ENCODE measurements around the gene MAGOHB. TPM values are rescaled to one million over a fixed set of nuclear protein-coding genes. Genes with fewer than 3 reads are reported as not detected.

The MAGOHB gene
- total and polyA plus RNA-seq, 4 experiments from 2014 or later, result 19.3 to 58.2 (median 36.0) TPM

DNA sequence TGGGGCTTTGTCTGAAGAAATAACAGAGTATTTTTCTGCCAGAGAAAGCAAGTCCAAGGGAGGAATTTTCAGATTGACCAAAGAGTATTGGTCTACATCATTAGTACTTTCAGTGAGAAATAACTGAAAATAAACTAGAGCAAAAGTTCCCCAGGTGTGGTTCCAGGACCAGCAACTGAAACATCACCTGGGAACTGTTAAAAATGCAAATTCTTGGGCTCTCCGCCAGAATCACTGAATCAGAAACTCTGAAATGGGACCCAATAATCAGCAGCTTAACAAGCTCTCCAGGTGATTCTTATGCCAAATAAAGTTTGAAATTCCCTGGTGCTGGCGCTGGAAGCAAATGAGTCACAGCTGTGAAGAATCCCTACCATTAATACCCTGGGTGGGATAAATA is 55.6 kb downstream of the MAGOHB start:
- ChIA-PET POLR2A (ENCODE audit: partially characterized antibody) (no interaction called here), CTCF (ENCODE audit: partially characterized antibody) (interaction anchor here (0.9 kb wide), 2 partner anchors 15 to 226 kb away, joined by 3 read pairs; no protein-coding TSS in a partner anchor)
- Mint-ChIP-seq H3K9me3 (peaks cover 0 to 2% (median 0%) of the 10 kb centered on the region in 8 donors), H3K27me3 (peaks cover 7 to 21% of the 10 kb centered on the region in 2 donors), H3K36me3 (no peaks in the 10 kb centered on the region), H3K4me3 (no peak overlapping the region), H3K4me1 (peaks cover 0 to 4% (median under 1%) of the 10 kb centered on the region in 4 donors), H3K27ac (no peak overlapping the region)
- Histone ChIP-seq H3K4me3 (ENCODE audit: low read length in 2 of 2) (no peak overlapping the region), H3K27me3 (ENCODE audit: insufficient read depth, low read length) (no peaks in the 10 kb centered on the region), H3K9me3 (ENCODE audit: control insufficient read depth in 1 of 2, low read length in 2 of 2) (no peaks in the 10 kb centered on the region), H3K27ac (ENCODE audit: low read depth, low read length) (no peak overlapping the region), H3K4me1 (ENCODE audit: insufficient read depth, low read length) (no peaks in the 10 kb centered on the region), H3K36me3 (ENCODE audit: insufficient read depth, low read length) (no peaks in the 10 kb centered on the region)
- intact Hi-C loops (cut with micrococcal nuclease), result no loop called here
- no peak for DNase-seq

DNA sequence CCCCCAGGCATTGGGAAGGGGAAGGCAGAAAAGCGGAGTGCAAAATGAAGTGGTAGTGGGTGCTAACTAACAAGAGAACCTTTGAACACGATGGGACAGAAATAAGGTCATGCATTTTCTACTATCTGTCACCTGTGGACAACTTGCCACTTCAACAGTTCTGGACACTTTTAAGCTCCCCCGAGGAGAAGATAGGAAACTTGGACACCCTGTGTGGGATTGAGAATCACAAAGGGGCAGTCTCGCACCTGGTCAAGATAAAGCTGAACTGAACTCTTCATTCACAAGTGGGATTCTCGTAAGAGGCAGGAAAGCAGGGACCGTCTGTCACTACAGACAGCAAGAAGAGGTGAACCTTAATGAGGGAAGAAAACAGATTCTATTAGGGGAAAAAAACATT is 56.1 kb downstream of the MAGOHB start:
- CTCF ChIA-PET (ENCODE audit: partially characterized antibody), result interaction anchor here (0.9 kb wide), 2 partner anchors 16 to 226 kb away, joined by 3 read pairs; no protein-coding TSS in a partner anchor
- H3K27me3 Mint-ChIP-seq, result peaks cover 6 to 19% of the 10 kb centered on the region in 2 donors
- Histone ChIP-seq H3K36me3 (ENCODE audit: insufficient read depth, low read length) (no peaks in the 10 kb centered on the region), H3K4me1 (ENCODE audit: insufficient read depth, low read length) (no peaks in the 10 kb centered on the region), H3K27me3 (ENCODE audit: insufficient read depth, low read length) (no peaks in the 10 kb centered on the region), H3K27ac (ENCODE audit: low read depth, low read length) (no peak overlapping the region), H3K9me3 (ENCODE audit: control insufficient read depth in 1 of 2, low read length in 2 of 2) (no peaks in the 10 kb centered on the region), H3K4me3 (ENCODE audit: low read length in 2 of 2) (no peak overlapping the region)
- peaks cover 0 to 2% (median 0%) of the 10 kb centered on the region in 8 donors for H3K9me3 Mint-ChIP-seq
- H3K4me3 Mint-ChIP-seq, result no peak overlapping the region
- intact Hi-C loops (cut with micrococcal nuclease), result no loop called here
- POLR2A ChIA-PET (ENCODE audit: partially characterized antibody), result no interaction called here
- no peaks in the 10 kb centered on the region for H3K36me3 Mint-ChIP-seq
- no peak overlapping the region for H3K27ac Mint-ChIP-seq
- no peak for DNase-seq
- H3K4me1 Mint-ChIP-seq, result peaks cover 0 to 5% (median under 1%) of the 10 kb centered on the region in 4 donors

DNA sequence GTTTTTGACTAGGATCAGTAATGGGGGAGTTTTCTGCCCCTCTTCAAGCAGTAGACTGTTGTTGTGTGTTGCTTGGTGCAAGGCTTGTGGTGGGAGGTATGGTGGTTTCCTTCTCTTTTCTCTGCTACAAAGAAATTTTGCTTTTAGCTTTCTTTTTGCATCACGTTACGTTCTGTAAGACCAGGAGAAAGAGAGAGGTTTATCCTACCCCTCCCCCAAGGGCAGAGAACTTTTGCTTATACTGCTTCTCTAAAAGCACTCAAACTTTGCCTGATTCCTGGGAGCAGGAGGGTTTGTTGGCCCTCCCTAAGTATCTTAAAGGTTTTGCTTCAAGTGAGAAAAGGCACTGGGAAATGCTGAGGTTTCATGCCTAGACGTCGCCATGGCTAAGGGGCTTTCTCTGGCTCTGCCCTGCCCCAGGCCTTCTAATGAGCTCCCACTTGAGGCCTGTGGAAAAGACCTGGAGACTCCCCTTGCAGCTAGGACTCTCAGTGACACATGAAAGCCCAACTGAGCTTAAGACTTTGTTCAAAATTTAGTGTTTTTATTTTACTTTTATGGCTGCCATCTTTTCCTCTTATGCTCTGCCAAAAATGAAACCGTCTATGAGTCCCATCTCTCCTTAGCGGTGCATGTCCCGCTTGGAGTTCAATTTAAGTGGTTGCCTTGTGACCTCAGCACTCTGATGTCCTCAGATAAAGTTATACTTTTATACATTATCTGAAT is 58.5 kb downstream of the MAGOHB start:
- H3K9me3 ChIP-seq (ENCODE audit: control insufficient read depth in 1 of 2, low read length in 2 of 2), result no peaks in the 10 kb centered on the region
- H3K27me3 Mint-ChIP-seq, result peaks cover 6 to 15% of the 10 kb centered on the region in 2 donors
- H3K27ac Mint-ChIP-seq, result peak overlapping the region in 1 of 7 donors; percentile 80
- ChIA-PET CTCF (ENCODE audit: partially characterized antibody) (no interaction called here), POLR2A (ENCODE audit: partially characterized antibody) (no interaction called here)
- no peak for DNase-seq
- H3K4me1 ChIP-seq (ENCODE audit: insufficient read depth, low read length), result no peaks in the 10 kb centered on the region
- no peaks in the 10 kb centered on the region for H3K27me3 ChIP-seq (ENCODE audit: insufficient read depth, low read length)
- no peaks in the 10 kb centered on the region for H3K36me3 ChIP-seq (ENCODE audit: insufficient read depth, low read length)
- H3K4me3 Mint-ChIP-seq, result no peak overlapping the region
- peaks cover 0 to 5% (median under 1%) of the 10 kb centered on the region in 4 donors for H3K4me1 Mint-ChIP-seq
- intact Hi-C loops (cut with micrococcal nuclease), result no loop called here
- no peak overlapping the region for H3K4me3 ChIP-seq (ENCODE audit: low read length in 2 of 2)
- no peaks in the 10 kb centered on the region for H3K36me3 Mint-ChIP-seq
- peaks cover 0 to 2% (median 0%) of the 10 kb centered on the region in 8 donors for H3K9me3 Mint-ChIP-seq
- no peak overlapping the region for H3K27ac ChIP-seq (ENCODE audit: low read depth, low read length)

DNA sequence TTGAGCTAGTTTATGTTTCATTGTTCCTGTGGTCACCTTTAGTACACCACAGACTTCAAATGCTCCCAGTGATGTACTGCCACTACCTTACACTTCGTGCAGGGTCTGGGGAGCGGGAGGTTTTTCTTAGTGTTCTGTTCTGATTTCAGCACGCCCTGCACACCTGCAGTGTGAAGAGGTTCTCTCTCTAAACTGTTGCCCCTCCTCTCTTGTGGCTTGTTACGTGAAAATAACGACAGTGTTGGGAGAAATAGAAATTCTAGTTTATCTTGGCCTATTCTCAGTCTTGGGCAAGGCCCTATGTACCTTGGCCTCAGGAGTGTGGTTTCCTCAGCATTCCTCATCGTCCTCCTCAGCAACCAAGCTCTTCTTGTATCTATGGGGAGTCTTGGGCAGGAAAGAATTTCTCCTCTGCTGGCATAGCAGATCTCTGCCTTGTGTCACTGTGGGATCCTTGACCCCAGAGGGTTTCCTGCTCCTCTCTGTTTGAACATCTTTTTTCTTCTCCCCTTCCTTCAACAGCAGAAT is 59.1 kb downstream of the MAGOHB start:
- Mint-ChIP-seq H3K27me3 (peaks cover 7 to 13% of the 10 kb centered on the region in 2 donors), H3K36me3 (no peaks in the 10 kb centered on the region), H3K4me3 (no peak overlapping the region), H3K9me3 (peaks cover 0 to 2% (median 0%) of the 10 kb centered on the region in 8 donors), H3K4me1 (peaks cover 0 to 5% (median under 1%) of the 10 kb centered on the region in 4 donors), H3K27ac (peak overlapping the region in 1 of 7 donors; percentile 80)
- H3K27ac ChIP-seq (ENCODE audit: low read depth, low read length), result no peak overlapping the region
- H3K27me3 ChIP-seq (ENCODE audit: insufficient read depth, low read length), result no peaks in the 10 kb centered on the region
- no peaks in the 10 kb centered on the region for H3K9me3 ChIP-seq (ENCODE audit: control insufficient read depth in 1 of 2, low read length in 2 of 2)
- ChIA-PET CTCF (ENCODE audit: partially characterized antibody) (interaction anchor here (1.1 kb wide), 1 partner anchor 318 kb away, joined by 3 read pairs; no protein-coding TSS in a partner anchor), POLR2A (ENCODE audit: partially characterized antibody) (no interaction called here)
- intact Hi-C loops (cut with micrococcal nuclease), result no loop called here
- no peaks in the 10 kb centered on the region for H3K36me3 ChIP-seq (ENCODE audit: insufficient read depth, low read length)
- H3K4me1 ChIP-seq (ENCODE audit: insufficient read depth, low read length), result no peaks in the 10 kb centered on the region
- no peak overlapping the region for H3K4me3 ChIP-seq (ENCODE audit: low read length in 2 of 2)
- DNase-seq, result no peak

Other genes with a start within 250 kb of the MAGOHB start
- 1 to 10 TPM; 1.3 to 1.4 TPM for gene KLRK1, start 223.6 kb downstream of the MAGOHB start, total RNA-seq
- 1 to 10 TPM; 1.4 to 1.9 TPM for gene KLRK1, start 223.6 kb downstream of the MAGOHB start, polyA plus RNA-seq
- not detected for gene KLRC4, start 203.9 kb downstream of the MAGOHB start, total RNA-seq
- gene KLRC4, start 203.9 kb downstream of the MAGOHB start, polyA plus RNA-seq, result not detected
- gene KLRC3, start 193.0 kb downstream of the MAGOHB start, total RNA-seq, result not detected
- gene KLRC3, start 193.0 kb downstream of the MAGOHB start, polyA plus RNA-seq, result not detected
- gene KLRC2, start 177.6 kb downstream of the MAGOHB start, total RNA-seq, result not detected
- gene KLRC2, start 177.6 kb downstream of the MAGOHB start, polyA plus RNA-seq, result not detected
- not detected for gene KLRC1, start 160.2 kb downstream of the MAGOHB start, total RNA-seq
- not detected for gene KLRC1, start 160.2 kb downstream of the MAGOHB start, polyA plus RNA-seq
- 1 to 10 TPM; 1.3 to 1.4 TPM for gene EIF2S3B, start 107.7 kb downstream of the MAGOHB start, total RNA-seq
- gene EIF2S3B, start 107.7 kb downstream of the MAGOHB start, polyA plus RNA-seq, result under 1 TPM; 0.36 to 0.46 TPM
- gene STYK1, start 60.4 kb upstream of the MAGOHB start, total RNA-seq, result not detected
- not detected for gene STYK1, start 60.4 kb upstream of the MAGOHB start, polyA plus RNA-seq
- 1 to 10 TPM; 3.2 to 5.1 TPM for gene YBX3, start 109.7 kb upstream of the MAGOHB start, total RNA-seq
- 1 to 10 TPM; 1.7 to 2.0 TPM for gene YBX3, start 109.7 kb upstream of the MAGOHB start, polyA plus RNA-seq
- not detected for gene TAS2R7, start 189.0 kb upstream of the MAGOHB start, total RNA-seq
- gene TAS2R7, start 189.0 kb upstream of the MAGOHB start, polyA plus RNA-seq, result not detected
- gene TAS2R8, start 193.7 kb upstream of the MAGOHB start, total RNA-seq, result not detected
- gene TAS2R8, start 193.7 kb upstream of the MAGOHB start, polyA plus RNA-seq, result not detected
- gene TAS2R9, start 196.6 kb upstream of the MAGOHB start, total RNA-seq, result not detected
- gene TAS2R9, start 196.6 kb upstream of the MAGOHB start, polyA plus RNA-seq, result not detected
- gene TAS2R10, start 212.7 kb upstream of the MAGOHB start, total RNA-seq, result under 1 TPM; 0.44 to 0.76 TPM
- gene TAS2R10, start 212.7 kb upstream of the MAGOHB start, polyA plus RNA-seq, result not detected
- gene PRR4, start 235.9 kb upstream of the MAGOHB start, total RNA-seq, result 1 to 10 TPM in 1 of 2 experiments, under 1 TPM in 1; 0.87 to 1.5 TPM
- 1 to 10 TPM in 1 of 2 donors, under 1 TPM in 1; 0.83 to 1.2 TPM for gene PRR4, start 235.9 kb upstream of the MAGOHB start, polyA plus RNA-seq

Measured in CD4-positive, alpha-beta memory T cell (primary cell).